Thyroid gland (tissue), 4 donors: ENCODE results near the gene CITED1. TPM values are rescaled to one million over a fixed set of nuclear protein-coding genes. Genes with fewer than 3 reads are reported as not detected.
A peak's percentile ranks its signal among the peaks of the same experiment; 100 is the strongest.

Experiments
- DNase-seq, 2 donors: peaks; one replicate each; pipeline ENCODE4 v3.0.0-alpha.2; 2019
- H3K27ac ChIP-seq, 3 donors: fragments of 200-600 bp; sonication (generic); 1 replicate in 2 of 3; 2 replicates in 1 of 3; pipeline ENCODE4 v1.5.1; 2016 to 2019; ENCODE audit warnings: mild to moderate bottlenecking in 1 of 3, moderate library complexity in 1 of 3
- H3K27me3 ChIP-seq: fragments of 200-600 bp; sonication (generic); one replicate; pipeline ENCODE4 v1.5.1; 2019
- H3K36me3 ChIP-seq, 2 donors: fragments of 200-600 bp; sonication (generic); one replicate each; pipeline ENCODE4 v1.5.1; 2016 to 2019
- H3K4me1 ChIP-seq, 2 donors: fragments of 200-600 bp; sonication (generic); one replicate each; pipeline ENCODE4 v1.5.1; 2017 to 2019
- H3K4me3 ChIP-seq, 3 donors: fragments of 200-600 bp; sonication (generic); replicated peaks in 1 of 3; 1 replicate in 2 of 3; 2 replicates in 1 of 3; pipeline ENCODE4 v1.5.1; 2016; ENCODE audit warnings: mild to moderate bottlenecking in 1 of 3
- H3K9me3 ChIP-seq: fragments of 200-600 bp; sonication (generic); one replicate; pipeline ENCODE4 v1.5.1; 2017
- CTCF ChIP-seq, 6 experiments: fragments of 200-600 bp in 3 of 6; fragments of 450-650 bp in 3 of 6; sonication (generic) in 3 of 6; IDR thresholded peaks; one replicate each; pipeline ENCODE4 v1.5.1; 2016 to 2019; ENCODE audit warnings: antibody characterized with exemption in 6 of 6, mild to moderate bottlenecking in 2 of 6, inconsistent platforms in 1 of 6, moderate library complexity in 1 of 6
- POLR2A ChIP-seq, 2 donors: fragments of 450-650 bp; IDR thresholded peaks; one replicate each; pipeline ENCODE4 v1.6.1; 2017; ENCODE audit warnings: antibody characterized with exemption in 2 of 2, mild to moderate bottlenecking in 2 of 2, moderate library complexity in 1 of 2
- WGBS, 2 donors: methylation state at CpG; one replicate each; pipeline ENCODE4 v1.1.5; 2017; 5-methylcytosine and 5-hydroxymethylcytosine counted together
- intact Hi-C: fragments of 100-400 bp; cut with DNase I; formaldehyde crosslinking; loops from one replicate; pipeline ENCODE4 v1.15.1; 2023
- total RNA-seq, 4 donors: library from RNA; depleted of rRNA; stranded (reverse); fragments of >200 nt; gene quantifications; one replicate each; pipeline ENCODE4 v1.2.3, GENCODE V29; 2016

The CITED1 gene
- total RNA-seq, 4 donors from 2014 or later, result 5.5 to 29.9 (median 17.5) TPM

GRCh38 chrX:72295745-72296144, 10.0 kb downstream of the CITED1 start:
- no peak overlapping the region for H3K27ac ChIP-seq
- no peak for DNase-seq
- no peaks in the 10 kb centered on the region for H3K9me3 ChIP-seq
- intact Hi-C loops, result no loop called here
- H3K27me3 ChIP-seq, result no peaks in the 10 kb centered on the region
- TF ChIP-seq CTCF (IDR thresholded peaks at IDR 0.05) (no peak), POLR2A (IDR thresholded peaks at IDR 0.05) (no peak)
- WGBS, 2 donors, result 83 to 92% methylated on average over 5 of the region's 5 CpGs
- H3K4me3 ChIP-seq, result no peak overlapping the region
- no peaks in the 10 kb centered on the region for H3K36me3 ChIP-seq
- no peaks in the 10 kb centered on the region for H3K4me1 ChIP-seq

- Histone ChIP-seq H3K9me3 (no peaks in the 10 kb centered on the region), H3K4me1 (no peaks in the 10 kb centered on the region), H3K27ac (no peak overlapping the region), H3K36me3 (no peaks in the 10 kb centered on the region), H3K27me3 (no peaks in the 10 kb centered on the region), H3K4me3 (no peak overlapping the region)
- intact Hi-C loops, result no loop called here
- TF ChIP-seq POLR2A (IDR thresholded peaks at IDR 0.05) (no peak), CTCF (IDR thresholded peaks at IDR 0.05) (peak in 1 of 6 experiments; percentile 10)
- 55 to 75% methylated on average over 1 of the region's 1 CpG for WGBS, 2 donors
- no peak for DNase-seq
Observed at GRCh38 chrX:72294497-72294896, 11.2 kb downstream of the CITED1 start.

GRCh38 chrX:72282302-72282701, 23.4 kb downstream of the CITED1 start:
- intact Hi-C loops, result no loop called here
- Histone ChIP-seq H3K27me3 (peaks cover 3% of the 10 kb centered on the region), H3K9me3 (no peaks in the 10 kb centered on the region), H3K27ac (no peak overlapping the region), H3K4me1 (no peaks in the 10 kb centered on the region), H3K4me3 (no peak overlapping the region), H3K36me3 (no peaks in the 10 kb centered on the region)
- no peak for DNase-seq
- no peak for TF ChIP-seq CTCF (IDR thresholded peaks at IDR 0.05)
- WGBS, 2 donors, result 93 to 97% methylated on average over 1 of the region's 1 CpG

GRCh38 chrX:72280321-72280845, 25.3 kb downstream of the CITED1 start:
- no peaks in the 10 kb centered on the region for H3K36me3 ChIP-seq
- TF ChIP-seq CTCF (IDR thresholded peaks at IDR 0.05), result no peak
- TF ChIP-seq POLR2A (IDR thresholded peaks at IDR 0.05), result no peak

GRCh38 chrX:72276478-72276953, 29.2 kb downstream of the CITED1 start:
- TF ChIP-seq POLR2A (IDR thresholded peaks at IDR 0.05) (no peak), CTCF (IDR thresholded peaks at IDR 0.05) (no peak)
- Histone ChIP-seq H3K4me1 (peaks cover 3 to 16% of the 10 kb centered on the region in 2 donors), H3K27me3 (no peaks in the 10 kb centered on the region), H3K27ac (peak overlapping the region; percentile 69 to 89 (median 85)), H3K36me3 (peaks cover 37 to 38% of the 10 kb centered on the region in 2 donors), H3K4me3 (peak overlapping the region in 2 of 3 donors; percentile 55 to 75), H3K9me3 (no peaks in the 10 kb centered on the region)
- 0 to 1% methylated on average over 8 to 9 of the region's 18 CpGs for WGBS, 2 donors
- intact Hi-C loops, result loop anchor here (10.0 kb wide), 1 partner anchor 272 kb away; no protein-coding TSS in a partner anchor
- no peak for DNase-seq

More at GRCh38 chrX:72280321-72280845, 25.3 kb downstream of the CITED1 start:
- DNase-seq, result no peak
- intact Hi-C loops, result no loop called here
- H3K27ac ChIP-seq, result no peak overlapping the region
- no peaks in the 10 kb centered on the region for H3K9me3 ChIP-seq
- peaks cover 3 to 10% of the 10 kb centered on the region in 2 donors for H3K4me1 ChIP-seq
- H3K27me3 ChIP-seq, result no peaks in the 10 kb centered on the region
- 52 to 53% methylated on average over 5 of the region's 5 CpGs for WGBS, 2 donors
- H3K4me3 ChIP-seq, result no peak overlapping the region
